ENCODE results near the gene AFF3.

AFF3 gene

DNA sequence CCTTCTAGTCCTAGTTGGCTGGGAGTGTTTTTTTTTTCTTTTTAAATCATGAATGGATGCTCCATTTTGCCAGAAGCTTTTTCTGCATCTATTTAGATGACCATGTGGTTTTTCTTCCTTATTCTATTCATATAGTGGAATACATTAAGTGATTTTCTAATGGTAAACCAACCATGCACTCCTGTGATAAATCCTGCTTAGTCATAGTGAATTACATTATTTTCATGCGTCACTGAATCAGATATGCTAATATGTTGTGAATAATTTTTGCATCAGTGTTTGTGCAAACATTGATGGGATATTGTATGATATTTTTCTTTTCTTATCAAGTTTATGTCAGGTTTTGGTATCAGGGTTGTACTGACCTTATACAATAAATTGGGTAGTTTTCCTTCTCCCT, 423.3 kb downstream of the AFF3 start:
- H3K9me3 ChIP-seq (ENCODE audit: control insufficient read depth, insufficient read depth, low read length) = peaks cover 4% of the 10 kb centered on the region; the same call in 1 of the 2 replicates
- H3K27ac ChIP-seq (ENCODE audit: low read depth, low read length) = no peak overlapping the region
- no peaks in the 10 kb centered on the region for H3K4me1 ChIP-seq (ENCODE audit: control insufficient read depth, low read length)
- no peak overlapping the region for H3K4me3 ChIP-seq (ENCODE audit: low read length)
- H3K36me3 ChIP-seq (ENCODE audit: control insufficient read depth, low read length) = 0 out of 2 replicates have a peak, but pooled peaks cover 4% of the 10 kb centered on the region
- no peaks in the 10 kb centered on the region for H3K79me2 ChIP-seq (ENCODE audit: control insufficient read depth, low read length)
- H3K4me2 ChIP-seq (ENCODE audit: low read length) = no peak overlapping the region
- H3K9me2 ChIP-seq (replicated peaks; ENCODE audit: control insufficient read depth, low read length) = no peaks in the 10 kb centered on the region
- H3K27me3 ChIP-seq (ENCODE audit: control insufficient read depth, low read length) = no peaks in the 10 kb centered on the region
- no peaks in the 10 kb centered on the region for H4K20me1 ChIP-seq (ENCODE audit: control insufficient read depth, insufficient read depth, low read depth, low read length)
- H3F3A ChIP-seq (ENCODE audit: control insufficient read depth, insufficient read depth) = no peaks in the 10 kb centered on the region; the same call in 1 of the 2 replicates
- no peak for TF ChIP-seq EZH2phosphoT487 (IDR thresholded peaks at IDR 0.05; ENCODE audit: borderline replicate concordance, low read length)
- TF ChIP-seq CTCF (IDR thresholded peaks at IDR 0.05; ENCODE audit: low read depth, low read length, poor library complexity, severe bottlenecking) = no peak

GRCh38 chr2:99715956-99716355, 426.4 kb downstream of the AFF3 start:
- H3F3A ChIP-seq (ENCODE audit: control insufficient read depth, insufficient read depth) = no peaks in the 10 kb centered on the region; the same call in 1 of the 2 replicates
- H3K9me2 ChIP-seq (replicated peaks; ENCODE audit: control insufficient read depth, low read length) = no peaks in the 10 kb centered on the region

DNA sequence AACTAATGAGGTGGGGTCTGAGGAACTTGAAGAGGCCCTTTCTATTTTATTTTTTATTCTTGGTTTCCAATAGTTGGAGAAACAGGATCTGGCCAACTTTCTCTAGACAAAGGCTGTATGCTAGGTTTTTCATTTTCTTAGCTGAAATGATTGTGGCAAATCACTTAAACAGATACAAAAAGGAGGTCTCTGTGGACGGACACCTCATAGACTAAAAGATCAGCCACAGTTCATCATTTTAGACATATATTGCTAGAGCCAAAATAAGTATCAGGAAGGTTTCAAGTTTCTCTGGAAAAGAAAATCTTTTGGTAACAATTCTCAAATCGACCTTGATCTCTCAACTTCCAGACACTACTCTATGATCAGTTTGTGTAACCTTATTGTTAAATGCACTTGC, 428.0 kb downstream of the AFF3 start:
- H3K36me3 ChIP-seq (ENCODE audit: control insufficient read depth, low read length) = no peaks in the 10 kb centered on the region
- no peaks in the 10 kb centered on the region; the same call in 1 of the 2 replicates for H3F3A ChIP-seq (ENCODE audit: control insufficient read depth, insufficient read depth)
- no peaks in the 10 kb centered on the region for H4K20me1 ChIP-seq (ENCODE audit: control insufficient read depth, insufficient read depth, low read depth, low read length)
- H3K4me1 ChIP-seq (ENCODE audit: control insufficient read depth, low read length) = peaks cover 17% of the 10 kb centered on the region
- no peak for TF ChIP-seq EZH2phosphoT487 (IDR thresholded peaks at IDR 0.05; ENCODE audit: borderline replicate concordance, low read length)
- TF ChIP-seq CTCF (IDR thresholded peaks at IDR 0.05; ENCODE audit: low read depth, low read length, poor library complexity, severe bottlenecking) = no peak
- no peaks in the 10 kb centered on the region for H3K9me2 ChIP-seq (replicated peaks; ENCODE audit: control insufficient read depth, low read length)
- H3K79me2 ChIP-seq (ENCODE audit: control insufficient read depth, low read length) = no peaks in the 10 kb centered on the region
- H3K4me3 ChIP-seq (ENCODE audit: low read length) = no peak overlapping the region
- no peak overlapping the region for H3K4me2 ChIP-seq (ENCODE audit: low read length)
- H3K9me3 ChIP-seq (ENCODE audit: control insufficient read depth, insufficient read depth, low read length) = no peaks in the 10 kb centered on the region
- no peak overlapping the region for H3K27ac ChIP-seq (ENCODE audit: low read depth, low read length)
- H3K27me3 ChIP-seq (ENCODE audit: control insufficient read depth, low read length) = no peaks in the 10 kb centered on the region

More at GRCh38 chr2:99715956-99716355, 426.4 kb downstream of the AFF3 start:
- no peaks in the 10 kb centered on the region for H4K20me1 ChIP-seq (ENCODE audit: control insufficient read depth, insufficient read depth, low read depth, low read length)
- no peak for TF ChIP-seq CTCF (IDR thresholded peaks at IDR 0.05; ENCODE audit: low read depth, low read length, poor library complexity, severe bottlenecking)
- no peak for TF ChIP-seq EZH2phosphoT487 (IDR thresholded peaks at IDR 0.05; ENCODE audit: borderline replicate concordance, low read length)
- peaks cover under 1% of the 10 kb centered on the region; the same call in 1 of the 2 replicates for H3K4me1 ChIP-seq (ENCODE audit: control insufficient read depth, low read length)
- no peaks in the 10 kb centered on the region for H3K9me3 ChIP-seq (ENCODE audit: control insufficient read depth, insufficient read depth, low read length)
- no peak overlapping the region for H3K27ac ChIP-seq (ENCODE audit: low read depth, low read length)
- no peak overlapping the region for H3K4me2 ChIP-seq (ENCODE audit: low read length)
- no peaks in the 10 kb centered on the region for H3K27me3 ChIP-seq (ENCODE audit: control insufficient read depth, low read length)
- H3K36me3 ChIP-seq (ENCODE audit: control insufficient read depth, low read length) = no peaks in the 10 kb centered on the region
- no peaks in the 10 kb centered on the region for H3K79me2 ChIP-seq (ENCODE audit: control insufficient read depth, low read length)
- no peak overlapping the region for H3K4me3 ChIP-seq (ENCODE audit: low read length)
